Smooth muscle cell (in vitro differentiated cells): Measurements from ENCODE around the gene PHF1. TPM values are rescaled to one million over a fixed set of nuclear protein-coding genes. Genes with fewer than 3 reads are reported as not detected.
"Not testable (repeated sequence)": the region's sequence is repeated elsewhere in the genome, so short reads cannot be mapped to it uniquely, and the experiment has no call there.

Experiments used
- DNase-seq: peaks from one replicate; lab custom pipeline; 2025; ENCODE audit not compliant: unreplicated experiment; lab: John Stamatoyannopoulos, UW
- H2AFZ ChIP-seq: fragments of 200-600 bp; sonication (generic); 2 replicates; pipeline ENCODE4 v1.6.0; 2016; ENCODE audit warnings: antibody characterized with exemption, low read depth, mild to moderate bottlenecking
- H3F3A ChIP-seq: fragments of 200-600 bp; sonication (generic); 2 replicates; pipeline ENCODE4 v1.6.0; 2017; ENCODE audit warnings: antibody characterized with exemption, low read depth
- H3K27ac ChIP-seq: fragments of 200-600 bp; sonication (generic); 2 replicates; pipeline ENCODE4 v1.5.1; 2016; ENCODE audit warnings: low read depth, mild to moderate bottlenecking
- H3K27me3 ChIP-seq: fragments of 200-600 bp; sonication (generic); 2 replicates; pipeline ENCODE4 v1.6.1; 2016; ENCODE audit warnings: low read depth, mild to moderate bottlenecking
- H3K36me3 ChIP-seq: fragments of 200-600 bp; sonication (generic); 2 replicates; pipeline ENCODE4 v1.5.1; 2016; ENCODE audit warnings: low read depth
- H3K4me1 ChIP-seq: fragments of 200-600 bp; sonication (generic); 2 replicates; pipeline ENCODE4 v1.5.1; 2016; ENCODE audit warnings: low read depth
- H3K4me2 ChIP-seq: fragments of 200-600 bp; sonication (generic); 2 replicates; pipeline ENCODE4 v1.6.0; 2016; ENCODE audit warnings: mild to moderate bottlenecking
- H3K4me3 ChIP-seq: fragments of 200-600 bp; sonication (generic); 2 replicates; pipeline ENCODE4 v1.5.1; 2016; ENCODE audit warnings: mild to moderate bottlenecking
- H3K79me2 ChIP-seq: fragments of 200-600 bp; sonication (generic); 2 replicates; pipeline ENCODE4 v1.6.0; 2016; ENCODE audit warnings: low read depth, mild to moderate bottlenecking
- H3K9ac ChIP-seq: fragments of 200-600 bp; sonication (generic); 2 replicates; pipeline ENCODE4 v1.6.0; 2016; ENCODE audit warnings: low read depth
- H3K9me3 ChIP-seq: fragments of 200-600 bp; sonication (generic); replicated peaks from 2 replicates; pipeline ENCODE4 v1.5.1; 2016; ENCODE audit warnings: low read depth
- H4K20me1 ChIP-seq: fragments of 200-600 bp; sonication (generic); 2 replicates; pipeline ENCODE4 v1.6.0; 2016; ENCODE audit warnings: low read depth
- WGBS: methylation state at CpG from one replicate; pipeline ENCODE4 v1.1.7; 2016; ENCODE audit warnings: low lambda C conversion rate; 5-methylcytosine and 5-hydroxymethylcytosine counted together
- polyA plus RNA-seq: library from polyadenylated mRNA; unstranded; fragments of >200 nt; fragmentation: Nextera tagmentation; extraction: Ambion mirVana; gene quantifications from 2 replicates; pipeline ENCODE4 v1.2.1, GENCODE V29; 2016
- total RNA-seq: library from RNA; depleted of rRNA; stranded (reverse); fragments of >200 nt; gene quantifications from 2 replicates; pipeline ENCODE4 v1.2.3, GENCODE V29; 2014
- TF ChIP-seq, protein P1 (sequence below): fragments of 200-600 bp; sonication (generic); IDR thresholded peaks from 2 replicates; pipeline ENCODE4 v1.5.1; 2017; ENCODE audit warnings: borderline replicate concordance, mild to moderate bottlenecking, antibody characterized with exemption; ENCODE audit not compliant: insufficient read depth, poor library complexity, severe bottlenecking

Gene PHF1
- total and polyA plus RNA-seq, 2 experiments from 2014 or later: 36.9 to 39.3 TPM

DNA sequence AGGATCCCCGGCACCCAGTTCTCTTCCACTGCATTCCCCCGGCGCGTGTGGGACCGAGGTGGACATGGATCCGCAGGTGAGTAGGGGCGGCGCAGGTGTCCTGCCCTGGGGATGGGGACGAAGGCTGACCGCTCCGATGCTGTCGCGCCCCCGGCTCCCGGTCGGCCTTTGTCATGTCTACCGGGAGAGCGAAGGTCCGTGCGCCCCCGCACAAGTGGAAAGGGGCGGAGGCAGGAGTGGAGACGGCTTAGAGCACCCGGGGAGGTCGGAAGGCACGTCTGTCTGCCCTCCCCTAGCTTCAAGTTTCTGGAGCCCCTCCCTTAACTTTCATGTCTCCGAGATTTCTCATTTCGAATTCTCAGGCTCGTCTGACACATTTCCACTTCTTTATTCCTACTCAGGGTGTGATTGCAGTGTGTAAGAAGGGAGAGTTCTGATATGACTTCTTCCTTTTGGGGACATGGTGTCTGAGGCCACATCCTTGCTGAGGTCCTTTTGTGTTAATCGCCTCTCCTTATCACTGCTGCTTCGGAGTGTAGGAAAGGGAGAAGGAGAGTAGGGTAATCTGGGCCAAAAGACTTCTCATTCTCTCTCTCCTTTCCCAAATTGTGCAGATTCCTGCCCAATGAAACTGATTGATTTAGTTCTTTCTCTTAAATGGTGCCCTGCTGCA is 18.8 kb upstream of the PHF1 start:
- Histone ChIP-seq H4K20me1 (no peaks in the 10 kb centered on the region), H3K36me3 (no peaks in the 10 kb centered on the region), H3K27ac (peak overlapping the region; percentile 80), H3K79me2 (peaks cover 48% of the 10 kb centered on the region), H3K9ac (peak overlapping the region; percentile 85), H3K27me3 (no peaks in the 10 kb centered on the region), H3F3A (peaks cover 11% of the 10 kb centered on the region), H2AFZ (peak overlapping the region; percentile 89), H3K4me3 (peak overlapping the region; percentile 73), H3K4me1 (peaks cover 9% of the 10 kb centered on the region), H3K9me3 (no peaks in the 10 kb centered on the region), H3K4me2 (peak overlapping the region; percentile 91)
- no peak for DNase-seq
- 1% methylated on average over 31 of the region's 31 CpGs for WGBS
- TF ChIP-seq, protein P1, sequence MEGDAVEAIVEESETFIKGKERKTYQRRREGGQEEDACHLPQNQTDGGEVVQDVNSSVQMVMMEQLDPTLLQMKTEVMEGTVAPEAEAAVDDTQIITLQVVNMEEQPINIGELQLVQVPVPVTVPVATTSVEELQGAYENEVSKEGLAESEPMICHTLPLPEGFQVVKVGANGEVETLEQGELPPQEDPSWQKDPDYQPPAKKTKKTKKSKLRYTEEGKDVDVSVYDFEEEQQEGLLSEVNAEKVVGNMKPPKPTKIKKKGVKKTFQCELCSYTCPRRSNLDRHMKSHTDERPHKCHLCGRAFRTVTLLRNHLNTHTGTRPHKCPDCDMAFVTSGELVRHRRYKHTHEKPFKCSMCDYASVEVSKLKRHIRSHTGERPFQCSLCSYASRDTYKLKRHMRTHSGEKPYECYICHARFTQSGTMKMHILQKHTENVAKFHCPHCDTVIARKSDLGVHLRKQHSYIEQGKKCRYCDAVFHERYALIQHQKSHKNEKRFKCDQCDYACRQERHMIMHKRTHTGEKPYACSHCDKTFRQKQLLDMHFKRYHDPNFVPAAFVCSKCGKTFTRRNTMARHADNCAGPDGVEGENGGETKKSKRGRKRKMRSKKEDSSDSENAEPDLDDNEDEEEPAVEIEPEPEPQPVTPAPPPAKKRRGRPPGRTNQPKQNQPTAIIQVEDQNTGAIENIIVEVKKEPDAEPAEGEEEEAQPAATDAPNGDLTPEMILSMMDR: no peak

DNA sequence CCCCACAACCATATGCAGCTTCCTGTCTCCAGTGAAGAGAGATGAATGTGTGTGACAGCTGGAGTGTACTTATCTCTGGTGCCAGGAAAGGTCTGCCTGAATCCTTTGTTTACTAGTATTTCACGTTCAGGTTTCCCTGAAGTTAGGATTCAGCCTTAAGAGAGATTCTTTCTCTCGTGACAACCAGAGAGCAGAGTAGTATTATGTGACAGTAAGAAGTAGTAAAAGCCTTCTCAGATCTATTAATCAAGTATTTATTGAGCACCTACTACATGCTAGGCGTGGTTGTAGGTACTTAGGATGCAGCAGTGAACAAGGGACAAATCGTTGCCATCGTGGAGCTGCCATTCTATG is 18.2 kb upstream of the PHF1 start:
- Histone ChIP-seq H3K27me3 (no peaks in the 10 kb centered on the region), H3K27ac (peak overlapping the region; percentile 80), H3K4me2 (peak overlapping the region; percentile 91), H3K9me3 (no peaks in the 10 kb centered on the region), H2AFZ (peak overlapping the region; percentile 89), H3K9ac (peak overlapping the region; percentile 85), H3K4me3 (peak overlapping the region; percentile 73), H3K4me1 (peaks cover 9% of the 10 kb centered on the region), H3F3A (peaks cover 11% of the 10 kb centered on the region), H3K36me3 (no peaks in the 10 kb centered on the region), H3K79me2 (peaks cover 52% of the 10 kb centered on the region), H4K20me1 (no peaks in the 10 kb centered on the region)
- DNase-seq: no peak
- 44% methylated on average over 5 of the region's 5 CpGs for WGBS
- TF ChIP-seq, protein P1: no peak

DNA sequence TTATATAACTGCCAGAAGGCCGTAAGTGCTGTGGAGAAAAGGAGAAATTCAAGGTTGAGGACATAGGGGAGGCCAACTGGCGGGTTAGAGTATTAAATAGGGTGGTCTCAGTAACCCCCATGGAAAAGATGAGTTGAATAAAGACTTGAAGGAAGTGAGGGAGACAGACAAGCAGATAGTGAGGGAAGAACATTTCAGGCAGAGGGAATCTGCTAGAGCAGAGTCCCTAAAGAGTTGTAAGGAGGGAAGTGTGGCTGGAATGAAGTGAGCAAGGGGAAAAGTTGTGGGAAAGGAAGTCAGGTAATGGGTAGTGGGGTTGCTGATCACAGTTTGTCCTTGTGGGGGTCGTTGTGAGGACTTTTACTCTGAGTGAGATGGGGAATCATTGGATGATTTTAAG is 17.8 kb upstream of the PHF1 start:
- Histone ChIP-seq H3F3A (peaks cover 11% of the 10 kb centered on the region), H3K4me2 (peak overlapping the region; percentile 91), H3K36me3 (no peaks in the 10 kb centered on the region), H3K9me3 (no peaks in the 10 kb centered on the region), H3K27me3 (no peaks in the 10 kb centered on the region), H3K79me2 (peaks cover 56% of the 10 kb centered on the region), H3K4me3 (peak overlapping the region; percentile 73), H4K20me1 (no peaks in the 10 kb centered on the region), H2AFZ (peak overlapping the region; percentile 89), H3K4me1 (peaks cover 9% of the 10 kb centered on the region), H3K27ac (no peak overlapping the region), H3K9ac (peak overlapping the region; percentile 3)
- 71% methylated on average over 3 of the region's 3 CpGs for WGBS
- TF ChIP-seq, protein P1: no peak
- DNase-seq: no peak

DNA sequence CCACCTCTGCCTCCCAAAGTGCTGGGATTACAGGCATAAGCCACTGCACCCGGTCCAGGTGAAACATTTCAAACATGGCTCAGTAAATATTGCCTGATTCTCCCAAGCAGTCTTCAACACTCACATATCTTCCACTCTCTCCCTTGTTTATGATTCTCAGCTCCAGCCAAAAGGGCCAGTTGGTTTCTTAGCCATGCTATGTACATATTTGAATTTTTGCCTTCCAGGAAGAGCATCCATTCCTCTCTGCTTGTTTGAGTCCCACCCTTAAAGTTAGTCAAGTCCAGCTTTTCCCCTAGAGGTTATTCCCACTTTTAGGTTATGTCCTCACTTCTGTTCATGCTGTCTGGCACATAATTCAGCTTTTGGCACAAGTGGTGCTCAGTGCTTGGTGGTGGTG is 13.3 kb upstream of the PHF1 start:
- Histone ChIP-seq H3K79me2 (peaks cover 56% of the 10 kb centered on the region), H3K4me2 (no peak overlapping the region), H3K4me1 (peaks cover 4% of the 10 kb centered on the region), H3K9ac (no peak overlapping the region), H3K27ac (no peak overlapping the region), H3K27me3 (no peaks in the 10 kb centered on the region), H3F3A (no peaks in the 10 kb centered on the region), H3K9me3 (no peaks in the 10 kb centered on the region), H4K20me1 (no peaks in the 10 kb centered on the region), H2AFZ (no peak overlapping the region), H3K4me3 (no peak overlapping the region), H3K36me3 (no peaks in the 10 kb centered on the region)
- TF ChIP-seq, protein P1: no peak
- WGBS: 96% methylated on average over 1 of the region's 1 CpG
- no peak for DNase-seq

DNA sequence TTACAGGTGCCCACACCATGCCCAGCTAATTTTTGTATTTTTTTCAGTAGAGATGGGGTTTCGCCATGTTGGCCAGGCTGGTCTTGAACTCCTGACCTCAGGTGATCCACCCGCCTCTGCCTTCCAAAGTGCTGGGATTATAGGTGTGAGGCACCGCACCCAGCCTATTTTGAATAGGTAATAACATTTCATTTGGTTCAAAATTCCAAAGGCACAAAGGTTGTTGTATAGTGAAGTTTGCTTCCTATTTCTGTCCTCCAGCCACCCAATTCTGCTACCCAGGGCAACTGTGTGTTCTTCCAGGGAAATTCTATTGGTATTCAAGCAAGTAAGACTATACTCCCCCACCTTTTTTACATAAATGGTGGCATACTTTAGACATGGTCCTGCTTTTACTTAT is 12.2 kb upstream of the PHF1 start:
- H3K27ac ChIP-seq, H4K20me1 ChIP-seq, H3K4me3 ChIP-seq, H3K4me2 ChIP-seq, H3K36me3 ChIP-seq, H3K9ac ChIP-seq, H3F3A ChIP-seq, H2AFZ ChIP-seq, H3K9me3 ChIP-seq, H3K4me1 ChIP-seq, DNase-seq, H3K27me3 ChIP-seq: not testable (repeated sequence)
- peaks cover 46% of the 10 kb centered on the region for H3K79me2 ChIP-seq
- WGBS: 100% methylated on average over 3 of the region's 3 CpGs
